Keratinocyte (primary cell): Measurements from ENCODE around the gene MLLT10. TPM values are rescaled to one million over a fixed set of nuclear protein-coding genes. Genes with fewer than 3 reads are reported as not detected.
A peak's percentile ranks its signal among the peaks of the same experiment; 100 is the strongest.

ENCODE experiments used
- DNase-seq: peaks from one replicate; pipeline ENCODE4 v3.0.0-alpha.2; 2011; ENCODE audit warnings: low read depth, missing footprints, low spot score
- FAIRE-seq: peaks from 2 replicates; lab custom pipeline; 2011; peaks lifted over from hg19 to GRCh38; lab: Jason Lieb, UNC
- H2AFZ ChIP-seq: 2 replicates; pipeline ENCODE4 v1.6.0; 2012; ENCODE audit warnings: low read length, control low read depth, inconsistent platforms; ENCODE audit not compliant: control insufficient read depth
- H3K27ac ChIP-seq: 2 replicates; pipeline ENCODE4 v1.5.1; 2011; ENCODE audit warnings: low read length; ENCODE audit not compliant: control insufficient read depth, insufficient read depth
- H3K27me3 ChIP-seq: 3 replicates; pipeline ENCODE4 v1.6.0; 2011; ENCODE audit warnings: low read length; ENCODE audit not compliant: control insufficient read depth, insufficient read depth; ENCODE audit errors: extremely low read depth
- H3K36me3 ChIP-seq, 2 experiments: 2 replicates in 1 of 2; 3 replicates in 1 of 2; pipeline ENCODE4 v1.5.1; 2011; ENCODE audit warnings: low read length in 2 of 2, mild to moderate bottlenecking in 1 of 2; ENCODE audit not compliant: control insufficient read depth in 2 of 2, insufficient read depth in 2 of 2; ENCODE audit errors: extremely low read depth in 1 of 2
- H3K4me1 ChIP-seq: 3 replicates; pipeline ENCODE4 v1.5.1; 2011; ENCODE audit warnings: low read length; ENCODE audit not compliant: control insufficient read depth, insufficient read depth; ENCODE audit errors: extremely low read depth
- H3K4me2 ChIP-seq: 3 replicates; pipeline ENCODE4 v1.6.0; 2011; ENCODE audit warnings: low read depth, low read length; ENCODE audit not compliant: control insufficient read depth, insufficient read depth; ENCODE audit errors: extremely low read depth
- H3K4me3 ChIP-seq, 3 experiments: fragments of 200-600 bp in 1 of 3; sonication (generic) in 1 of 3; 2 replicates in 2 of 3; 3 replicates in 1 of 3; pipeline ENCODE4 v1.5.1; 2011 to 2016; ENCODE audit warnings: low read length in 3 of 3, mild to moderate bottlenecking in 3 of 3, control low read depth in 2 of 3, inconsistent platforms in 1 of 3, low read depth in 1 of 3, mixed read lengths in 1 of 3, mixed run types in 1 of 3, moderate library complexity in 1 of 3; ENCODE audit not compliant: control insufficient read depth in 2 of 3, insufficient read depth in 2 of 3; ENCODE audit errors: extremely low read depth in 1 of 3
- H3K79me2 ChIP-seq: 2 replicates; pipeline ENCODE4 v1.6.0; 2012; ENCODE audit warnings: low read length; ENCODE audit not compliant: control insufficient read depth, insufficient read depth
- H3K9ac ChIP-seq: 3 replicates; pipeline ENCODE4 v1.6.0; 2011; ENCODE audit warnings: low read length; ENCODE audit not compliant: control insufficient read depth, insufficient read depth; ENCODE audit errors: extremely low read depth
- H3K9me1 ChIP-seq: 3 replicates; pipeline ENCODE4 v1.6.0; 2011; ENCODE audit warnings: low read length; ENCODE audit not compliant: control insufficient read depth, insufficient read depth; ENCODE audit errors: extremely low read depth
- H3K9me3 ChIP-seq: 2 replicates; pipeline ENCODE4 v1.5.1; 2012; ENCODE audit warnings: low read depth, low read length; ENCODE audit not compliant: control insufficient read depth
- H4K20me1 ChIP-seq: 3 replicates; pipeline ENCODE4 v1.6.0; 2011; ENCODE audit warnings: low read length; ENCODE audit not compliant: control insufficient read depth, insufficient read depth; ENCODE audit errors: extremely low read depth
- CTCF ChIP-seq, 3 experiments: IDR thresholded peaks in 1 of 3; conservative IDR thresholded peaks in 1 of 3; optimal IDR thresholded peaks in 1 of 3; 2 replicates in 2 of 3; 3 replicates in 1 of 3; pipeline versions ENCODE3 to v1.5.1; 2011; ENCODE audit warnings: low read length in 3 of 3, mild to moderate bottlenecking in 3 of 3, moderate library complexity in 2 of 3, control low read depth in 1 of 3, inconsistent platforms in 1 of 3; ENCODE audit not compliant: insufficient read depth in 2 of 3; ENCODE audit errors: extremely low read depth in 1 of 3
- EZH2 ChIP-seq: IDR thresholded peaks from one replicate; pipeline ENCODE4 v1.6.1; 2012; ENCODE audit warnings: inconsistent platforms, mild to moderate bottlenecking, low read length, moderate library complexity
- dilution Hi-C: fragments of 300-500 bp; cut with MboI; formaldehyde crosslinking; loops from one replicate; pipeline ENCODE4 v1.7.0; 2020; ENCODE audit warnings: low sequenced_read_pairs; ENCODE audit not compliant: extremely low pct_ligation_motif_present
- polyA plus RNA-seq, 5 experiments: library from polyadenylated mRNA; depleted of rRNA in 3 of 5; stranded (reverse) in 3 of 5; stranded (forward) in 1 of 5; unstranded in 1 of 5; fragments of >200 nt; gene quantifications; 1 replicate in 1 of 5; 2 replicates in 3 of 5; 3 replicates in 1 of 5; pipeline versions ENCODE4 v1.2.1 to v1.2.3, GENCODE V29; 2011 to 2012; ENCODE audit warnings: missing spikeins in 2 of 5, low read depth in 1 of 5, low replicate concordance in 1 of 5

MLLT10 gene
- polyA plus RNA-seq, 1 donor (not counting 4 experiments of a cell fraction or from before 2014, with no cell fraction given): 40.2 TPM

DNA sequence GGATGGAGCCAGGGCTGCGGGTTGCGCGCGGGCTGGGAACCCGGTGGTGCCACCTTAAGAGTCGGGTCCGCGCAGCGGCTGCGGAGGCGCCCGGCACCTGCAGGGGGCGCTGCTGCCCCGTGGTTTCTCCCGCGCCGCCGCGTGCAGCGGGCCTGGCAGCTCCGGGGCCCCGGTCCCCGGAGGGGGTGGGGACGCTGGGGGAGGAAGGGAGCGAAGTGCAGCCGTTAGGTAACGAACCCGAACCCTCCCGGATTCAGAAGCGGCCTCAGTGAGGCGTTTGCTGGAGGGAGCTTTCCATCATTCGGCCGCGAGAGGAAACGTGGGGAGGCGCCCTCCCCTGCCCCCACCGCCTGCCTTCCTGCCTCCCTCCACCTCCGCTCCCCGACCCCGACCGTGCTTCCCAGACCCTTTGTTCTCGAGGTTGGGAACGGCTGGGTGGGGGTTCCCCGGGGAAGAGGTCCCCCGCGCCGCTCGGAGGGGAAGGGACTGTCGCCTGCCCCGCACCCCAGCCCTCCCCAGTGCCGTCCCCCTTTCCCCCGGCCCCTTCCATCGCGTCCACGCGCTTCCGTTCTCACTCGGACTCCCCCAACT lies 38.2 kb upstream of the MLLT10 start:
- H3K9ac ChIP-seq: peak overlapping the region; percentile 73
- no peaks in the 10 kb centered on the region for H4K20me1 ChIP-seq
- H2AFZ ChIP-seq: peak overlapping the region; percentile 95
- no peaks in the 10 kb centered on the region for H3K27me3 ChIP-seq
- no peaks in the 10 kb centered on the region for H3K9me1 ChIP-seq
- peak; percentile 74 to 90 (median 83) for TF ChIP-seq CTCF (optimal IDR thresholded peaks at IDR 0.05 in 1 of 3, IDR thresholded peaks at IDR 0.05 in 1 of 3, conservative IDR thresholded peaks at IDR 0.05 in 1 of 3; ENCODE audit: extremely low read depth in 1 of 3, insufficient read depth in 2 of 3, low read length in 3 of 3)
- TF ChIP-seq EZH2: no peak
- dilution Hi-C loops: no loop called here
- H3K9me3 ChIP-seq: no peaks in the 10 kb centered on the region
- H3K27ac ChIP-seq: peak overlapping the region; percentile 54
- peaks cover 15% of the 10 kb centered on the region for H3K4me1 ChIP-seq
- peak overlapping the region; percentile 67 to 90 (median 85) for H3K4me3 ChIP-seq
- FAIRE-seq (no peak), DNase-seq (no peak)
- H3K4me2 ChIP-seq: peak overlapping the region; percentile 97
- H3K79me2 ChIP-seq: no peaks in the 10 kb centered on the region
- H3K36me3 ChIP-seq: no peaks in the 10 kb centered on the region

DNA sequence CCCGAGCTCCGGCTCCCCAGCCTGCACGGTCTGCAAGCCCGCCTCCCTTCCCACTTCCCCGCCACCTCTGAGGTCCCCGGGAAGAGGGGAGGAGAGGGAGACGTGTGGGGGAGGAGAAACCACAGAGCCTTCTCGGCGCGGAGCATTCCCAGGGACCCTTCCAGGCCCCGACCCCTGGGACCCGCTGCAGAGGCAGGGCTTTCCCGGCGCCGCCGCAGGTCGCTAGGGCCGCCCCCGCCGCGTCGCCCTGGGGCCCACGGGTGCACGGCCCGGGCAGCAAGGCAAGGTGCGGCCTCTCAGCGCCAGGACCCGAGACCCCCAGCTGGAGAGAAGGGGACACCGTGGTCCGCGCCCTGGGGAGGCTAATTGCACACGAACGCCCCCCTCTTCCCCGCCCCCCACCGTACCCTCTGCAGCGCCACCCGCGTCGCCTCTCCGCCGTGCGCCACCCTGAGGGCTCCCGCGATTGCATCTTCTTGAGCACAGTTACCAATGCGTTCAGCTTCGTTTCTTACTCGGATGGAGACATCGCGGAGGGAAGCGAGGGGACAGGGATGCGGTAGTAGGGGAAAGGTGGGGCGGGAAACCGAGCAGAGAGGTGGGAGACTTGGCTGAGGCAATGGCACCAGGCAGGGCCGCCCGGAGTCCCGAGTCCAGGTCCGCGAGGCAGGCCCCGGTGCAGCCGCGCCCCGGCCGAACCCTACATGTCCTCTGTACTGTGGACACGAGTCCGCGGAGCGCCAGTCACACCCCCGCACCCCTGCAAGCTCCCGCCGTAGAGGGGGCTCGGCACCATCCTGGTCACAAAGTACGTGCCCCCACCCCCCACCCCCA lies 37.5 kb upstream of the MLLT10 start:
- peak overlapping the region; percentile 73 for H3K9ac ChIP-seq
- H2AFZ ChIP-seq: peak overlapping the region; percentile 84
- no peaks in the 10 kb centered on the region for H4K20me1 ChIP-seq
- H3K27me3 ChIP-seq: no peaks in the 10 kb centered on the region
- H3K27ac ChIP-seq: peak overlapping the region; percentile 47
- H3K4me1 ChIP-seq: peaks cover 15% of the 10 kb centered on the region
- dilution Hi-C loops: no loop called here
- H3K4me3 ChIP-seq: peak overlapping the region; percentile 67 to 90 (median 85)
- DNase-seq (no peak), FAIRE-seq (peak; percentile 41)
- no peaks in the 10 kb centered on the region for H3K9me3 ChIP-seq
- H3K79me2 ChIP-seq: no peaks in the 10 kb centered on the region
- H3K4me2 ChIP-seq: peak overlapping the region; percentile 97
- no peaks in the 10 kb centered on the region for H3K9me1 ChIP-seq
- no peak for TF ChIP-seq EZH2
- peak; percentile 13 to 73 (median 39) for TF ChIP-seq CTCF (optimal IDR thresholded peaks at IDR 0.05 in 1 of 3, IDR thresholded peaks at IDR 0.05 in 1 of 3, conservative IDR thresholded peaks at IDR 0.05 in 1 of 3; ENCODE audit: extremely low read depth in 1 of 3, insufficient read depth in 2 of 3, low read length in 3 of 3)
- H3K36me3 ChIP-seq: no peaks in the 10 kb centered on the region
